ENCODE data around the gene SETBP1. TPM values are rescaled to one million over a fixed set of nuclear protein-coding genes. Genes with fewer than 3 reads are reported as not detected.

The SETBP1 gene
- polyA plus RNA-seq, 1 experiment, result 2.9 TPM

- peak; percentile 38 for DNase-seq (ENCODE audit: low read depth)
- H3K4me3 ChIP-seq (ENCODE audit: low read depth, low read length), result no peak overlapping the region
- POLR2A ChIA-PET, result interaction anchor here (0.6 kb wide), 1 partner anchor 77 kb away, joined by 8 read pairs; no protein-coding TSS in a partner anchor
- CTCF ChIA-PET, result interaction anchor here (0.7 to 1.8 kb wide), 7 partner anchors 8 to 194 kb away, joined by 3 to 5 read pairs (median 3); no protein-coding TSS in a partner anchor
- TF ChIP-seq CTCF (IDR thresholded peaks at IDR 0.05; ENCODE audit: insufficient read depth, low read depth, low read length), result no peak
- no peaks in the 10 kb centered on the region for H3K27me3 ChIP-seq (ENCODE audit: control insufficient read depth, insufficient read depth, low read length)
- no peaks in the 10 kb centered on the region for H3K36me3 ChIP-seq (ENCODE audit: control insufficient read depth, insufficient read depth, low read length)
Measured at GRCh38 chr18:44729631-44730101, 49.0 kb downstream of the SETBP1 start.

- ChIA-PET POLR2A (no interaction called here), CTCF (interaction anchor here (1.4 kb wide), 1 partner anchor 13 kb away, joined by 3 read pairs; no protein-coding TSS in a partner anchor)
- TF ChIP-seq CTCF (IDR thresholded peaks at IDR 0.05; ENCODE audit: insufficient read depth, low read depth, low read length), result no peak
- Histone ChIP-seq H3K4me3 (ENCODE audit: low read depth, low read length) (no peak overlapping the region), H3K27me3 (ENCODE audit: control insufficient read depth, insufficient read depth, low read length) (no peaks in the 10 kb centered on the region), H3K36me3 (ENCODE audit: control insufficient read depth, insufficient read depth, low read length) (no peaks in the 10 kb centered on the region)
- DNase-seq (ENCODE audit: low read depth), result no peak
Measured at GRCh38 chr18:44730803-44731529, 50.3 kb downstream of the SETBP1 start.

GRCh38 chr18:44731530-44732237 is 51.0 kb downstream of the SETBP1 start:
- no peak for DNase-seq (ENCODE audit: low read depth)
- TF ChIP-seq CTCF (IDR thresholded peaks at IDR 0.05; ENCODE audit: insufficient read depth, low read depth, low read length), result no peak
- Histone ChIP-seq H3K4me3 (ENCODE audit: low read depth, low read length) (no peak overlapping the region), H3K36me3 (ENCODE audit: control insufficient read depth, insufficient read depth, low read length) (no peaks in the 10 kb centered on the region), H3K27me3 (ENCODE audit: control insufficient read depth, insufficient read depth, low read length) (no peaks in the 10 kb centered on the region)
- ChIA-PET CTCF (no interaction called here), POLR2A (no interaction called here)

- no peaks in the 10 kb centered on the region for H3K27me3 ChIP-seq (ENCODE audit: control insufficient read depth, insufficient read depth, low read length)
- DNase-seq (ENCODE audit: low read depth), result no peak
- CTCF ChIA-PET, result no interaction called here
- no peak for TF ChIP-seq CTCF (IDR thresholded peaks at IDR 0.05; ENCODE audit: insufficient read depth, low read depth, low read length)
- no peak overlapping the region for H3K4me3 ChIP-seq (ENCODE audit: low read depth, low read length)
- POLR2A ChIA-PET, result no interaction called here
- H3K36me3 ChIP-seq (ENCODE audit: control insufficient read depth, insufficient read depth, low read length), result no peaks in the 10 kb centered on the region
Measured at GRCh38 chr18:44732238-44732563, 51.5 kb downstream of the SETBP1 start.

GRCh38 chr18:44732599-44732998 is 51.9 kb downstream of the SETBP1 start:
- H3K4me3 ChIP-seq (ENCODE audit: low read depth, low read length), result no peak overlapping the region
- TF ChIP-seq CTCF (IDR thresholded peaks at IDR 0.05; ENCODE audit: insufficient read depth, low read depth, low read length), result no peak
- CTCF ChIA-PET, result interaction anchor here (0.6 to 1.6 kb wide), 2 partner anchors 14 to 156 kb away, joined by 3 to 5 read pairs; no protein-coding TSS in a partner anchor
- no peaks in the 10 kb centered on the region for H3K36me3 ChIP-seq (ENCODE audit: control insufficient read depth, insufficient read depth, low read length)
- POLR2A ChIA-PET, result no interaction called here
- H3K27me3 ChIP-seq (ENCODE audit: control insufficient read depth, insufficient read depth, low read length), result no peaks in the 10 kb centered on the region
- DNase-seq (ENCODE audit: low read depth), result no peak

Data from BJ (cell line).